IMR-90 (cell line): Measurements from ENCODE around the gene AP2M1. TPM values are rescaled to one million over a fixed set of nuclear protein-coding genes. Genes with fewer than 3 reads are reported as not detected.

Experiments
- ATAC-seq: fragments of 200-7000 bp; cut with Tn5 transposase; 2 replicates; pipeline ENCODE4 v1.9.1; 2020; ENCODE audit warnings: low read depth, mild to moderate bottlenecking, moderate library complexity
- BruUV-seq: library from RNA; stranded (reverse); fragments of 400-500 nt; replicated peaks from 2 replicates; lab custom pipeline; 2021; lab: Mats Ljungman, UMichigan
- CTCF ChIA-PET: fragments of 300-600 bp; formaldehyde crosslinking; extraction: SDS; loops from one replicate; lab custom pipeline; 2021; ENCODE audit warnings: antibody characterized with exemption; lab: Yijun Ruan, JAX
- POLR2A ChIA-PET: fragments of 300-600 bp; sonication (Branson Sonifier 250); formaldehyde crosslinking; loops from one replicate; lab custom pipeline; 2022; ENCODE audit warnings: antibody characterized with exemption; ENCODE audit not compliant: unreplicated experiment; lab: Charles Lee
- DNase-seq: peaks from one replicate; pipeline ENCODE4 v3.0.0; 2013
- H2AFZ ChIP-seq: replicated peaks from 2 replicates; pipeline ENCODE3; 2013; ENCODE audit warnings: low read length, mild to moderate bottlenecking; ENCODE audit not compliant: poor library complexity
- H2AK5ac ChIP-seq: 2 replicates; pipeline ENCODE4 v1.6.1; 2013; ENCODE audit warnings: low read depth, low read length, inconsistent platforms
- H2AK9ac ChIP-seq: replicated peaks from 2 replicates; pipeline ENCODE3; 2013; ENCODE audit warnings: mild to moderate bottlenecking, low read depth, low read length, moderate library complexity; ENCODE audit not compliant: poor library complexity
- H2BK120ac ChIP-seq: 2 replicates; pipeline ENCODE4 v1.6.1; 2013; ENCODE audit warnings: low read depth, low read length, inconsistent platforms
- H2BK15ac ChIP-seq: 3 replicates; pipeline ENCODE4 v1.6.1; 2013; ENCODE audit warnings: low read depth, low read length, inconsistent platforms
- H2BK20ac ChIP-seq: 2 replicates; pipeline ENCODE4 v1.6.1; 2013; ENCODE audit warnings: low read depth, mild to moderate bottlenecking, inconsistent platforms, low read length, moderate library complexity
- H2BK5ac ChIP-seq: 2 replicates; pipeline ENCODE4 v1.6.1; 2013; ENCODE audit warnings: mild to moderate bottlenecking, low read depth, low read length, inconsistent platforms; ENCODE audit not compliant: poor library complexity, severe bottlenecking
- H3K14ac ChIP-seq: replicated peaks from 2 replicates; pipeline ENCODE4 v1.6.1; 2013; ENCODE audit warnings: low read depth, low read length, inconsistent platforms
- H3K18ac ChIP-seq: 2 replicates; pipeline ENCODE4 v1.6.1; 2013; ENCODE audit warnings: low read depth, low read length, control low read depth
- H3K23ac ChIP-seq: 2 replicates; pipeline ENCODE4 v1.6.1; 2013; ENCODE audit warnings: low read depth, low read length, inconsistent platforms
- H3K27ac ChIP-seq: 2 replicates; pipeline ENCODE4 v1.5.1; 2013; ENCODE audit warnings: mild to moderate bottlenecking, control low read depth, low read length; ENCODE audit not compliant: insufficient read depth
- H3K27me3 ChIP-seq: 2 replicates; pipeline ENCODE4 v1.6.1; 2013; ENCODE audit warnings: low read length; ENCODE audit not compliant: control insufficient read depth, insufficient read depth
- H3K36me3 ChIP-seq: 2 replicates; pipeline ENCODE4 v1.6.1; 2013; ENCODE audit warnings: low read length, mixed read lengths; ENCODE audit not compliant: control insufficient read depth, insufficient read depth
- H3K4ac ChIP-seq: 2 replicates; pipeline ENCODE4 v1.6.1; 2013; ENCODE audit warnings: low read depth, low read length, inconsistent platforms
- H3K4me1 ChIP-seq: 2 replicates; pipeline ENCODE4 v1.6.1; 2013; ENCODE audit warnings: low read length, mixed read lengths; ENCODE audit not compliant: control insufficient read depth, insufficient read depth
- H3K4me2 ChIP-seq: 2 replicates; pipeline ENCODE4 v1.6.1; 2013; ENCODE audit warnings: low read depth, mild to moderate bottlenecking, control low read depth, low read length, moderate library complexity
- H3K4me3 ChIP-seq: 2 replicates; pipeline ENCODE4 v1.5.1; 2013; ENCODE audit warnings: low read depth, mild to moderate bottlenecking, control low read depth, low read length, moderate library complexity; ENCODE audit not compliant: insufficient read depth
- H3K56ac ChIP-seq: 2 replicates; pipeline ENCODE4 v1.6.1; 2013; ENCODE audit warnings: low read length, inconsistent platforms; ENCODE audit not compliant: insufficient read depth; ENCODE audit errors: extremely low read depth
- H3K79me1 ChIP-seq, 2 experiments: 2 replicates each; pipeline ENCODE4 v1.6.1; 2013; ENCODE audit warnings: low read length in 2 of 2, inconsistent platforms in 1 of 2, low read depth in 1 of 2
- H3K9ac ChIP-seq: 2 replicates; pipeline ENCODE4 v1.6.1; 2013; ENCODE audit warnings: low read depth, low read length, control low read depth
- H3K9me1 ChIP-seq: 2 replicates; pipeline ENCODE4 v1.6.1; 2013; ENCODE audit warnings: low read length, inconsistent platforms; ENCODE audit not compliant: insufficient read depth
- H3K9me3 ChIP-seq: 2 replicates; pipeline ENCODE4 v1.6.1; 2013; ENCODE audit warnings: low read length; ENCODE audit not compliant: control insufficient read depth, insufficient read depth
- H4K20me1 ChIP-seq: 2 replicates; pipeline ENCODE4 v1.6.1; 2013; ENCODE audit warnings: low read length, inconsistent platforms; ENCODE audit not compliant: insufficient read depth
- H4K5ac ChIP-seq: 2 replicates; pipeline ENCODE4 v1.6.1; 2013; ENCODE audit warnings: mild to moderate bottlenecking, low read depth, low read length, control low read depth
- H4K8ac ChIP-seq, 2 experiments: 2 replicates each; pipeline ENCODE4 v1.6.1; 2013; ENCODE audit warnings: low read depth in 2 of 2, low read length in 2 of 2, control low read depth in 1 of 2, inconsistent platforms in 1 of 2
- H4K91ac ChIP-seq: 2 replicates; pipeline ENCODE4 v1.6.1; 2013; ENCODE audit warnings: low read depth, low read length, inconsistent platforms; ENCODE audit not compliant: insufficient read depth
- SMC3 ChIP-seq: fragments of 150-350 bp; IDR thresholded peaks from 2 replicates; pipeline ENCODE4 v1.6.1; 2016; ENCODE audit warnings: low read depth, mild to moderate bottlenecking, antibody characterized with exemption, low read length, moderate library complexity
- WGBS, 2 experiments: methylation state at CpG; one replicate each; pipeline versions ENCODE4 v1.1.5 to v1.1.7; 2013; ENCODE audit warnings: missing lambda C conversion rate in 2 of 2; ENCODE audit not compliant: insufficient read length in 1 of 2; ENCODE audit errors: extremely low coverage in 2 of 2; 5-methylcytosine and 5-hydroxymethylcytosine counted together
- dilution Hi-C: fragments of 300-500 bp; cut with HindIII; formaldehyde crosslinking; loops from one replicate; pipeline ENCODE4 v1.14.3; 2018; ENCODE audit warnings: low sequenced_read_pairs; ENCODE audit not compliant: unreplicated experiment
- in situ Hi-C: fragments of 300-500 bp; cut with MboI; formaldehyde crosslinking; loops from 3 replicates; pipeline ENCODE4 v1.14.3; 2019; ENCODE audit warnings: low sequenced_read_pairs, inconsistent platforms, mixed read lengths
- intact Hi-C: fragments of 100-400 bp; cut with micrococcal nuclease; formaldehyde crosslinking; loops from 2 replicates; pipeline ENCODE4 v1.10.0; 2022
- polyA plus RNA-seq, 3 experiments: library from polyadenylated mRNA; depleted of rRNA; stranded (reverse); fragments of >200 nt; gene quantifications; 2 replicates each; pipeline ENCODE4 v1.2.3, GENCODE V29; 2012; ENCODE audit warnings: low replicate concordance in 1 of 3
- total RNA-seq: library from RNA; depleted of rRNA; stranded (reverse); fragments of >200 nt; gene quantifications from 2 replicates; pipeline ENCODE4 v1.2.3, GENCODE V29; 2012

AP2M1 gene
- total and polyA plus RNA-seq, 2 of the 4 experiments (the other 2 are of a cell fraction), result 876 to 1,065 TPM

- Histone ChIP-seq H3K79me1 (peaks cover 20 to 51% of the 10 kb centered on the region in 2 experiments), H3K4me2 (no peak overlapping the region), H4K20me1 (peaks cover 14% of the 10 kb centered on the region), H4K5ac (no peak overlapping the region), H3K9ac (no peak overlapping the region), H3K14ac (no peak overlapping the region), H3K4ac (no peak overlapping the region), H3K56ac (no peak overlapping the region), H4K91ac (no peak overlapping the region), H3K4me1 (peaks cover 2% of the 10 kb centered on the region; the same call in 1 of the 2 replicates), H2BK15ac (no peak overlapping the region), H2BK120ac (no peak overlapping the region), H2AK9ac (no peak overlapping the region), H3K18ac (no peak overlapping the region), H2BK5ac (no peak overlapping the region), H4K8ac (no peak overlapping the region), H2AK5ac (no peak overlapping the region), H3K9me3 (no peaks in the 10 kb centered on the region), H3K27me3 (no peaks in the 10 kb centered on the region), H3K4me3 (no peak overlapping the region), H2AFZ (peak overlapping the region; percentile 39), H3K27ac (no peak overlapping the region), H3K36me3 (peaks cover 47% of the 10 kb centered on the region), H3K23ac (no peak overlapping the region), H2BK20ac (no peak overlapping the region), H3K9me1 (peaks cover 7% of the 10 kb centered on the region)
- intact Hi-C loops, result no loop called here
- dilution Hi-C loops, result no loop called here
- ChIA-PET CTCF (no interaction called here), POLR2A (no interaction called here)
- no TSS peak for BruUV-seq
- ATAC-seq (no peak), DNase-seq (no peak)
- WGBS, 2 experiments, result 92% methylated on average over 9 of the region's 10 CpGs; no CpG with 5 or more reads in 1 of the 2 experiments
- in situ Hi-C loops, result no loop called here
- no peak for TF ChIP-seq SMC3
Measured at GRCh38 chr3:184140436-184140835, 34.2 kb upstream of the AP2M1 start.
